SW 1271 (cell line): Measurements from ENCODE around the gene SIRT3.
"Not testable (repeated sequence)": the region's sequence is repeated elsewhere in the genome, so short reads cannot be mapped to it uniquely, and the experiment has no call there.

Source experiments
- DNase-seq, 2 experiments: peaks; one replicate each; lab custom pipeline; 2025; lab: John Stamatoyannopoulos, UW

SIRT3 gene

GRCh38 chr11:203056-203944 lies 32.8 kb downstream of the SIRT3 start:
- DNase-seq = no peak

- DNase-seq = no peak
Measured at GRCh38 chr11:202490-202889, 33.7 kb downstream of the SIRT3 start.

- no peak for DNase-seq
Measured at GRCh38 chr11:201966-202365, 34.2 kb downstream of the SIRT3 start.

GRCh38 chr11:200224-201003 lies 35.7 kb downstream of the SIRT3 start:
- no peak for DNase-seq

- no peak for DNase-seq
Measured at GRCh38 chr11:199782-200181, 36.4 kb downstream of the SIRT3 start.

- DNase-seq = no peak
Measured at GRCh38 chr11:199004-199581, 37.0 kb downstream of the SIRT3 start.

GRCh38 chr11:198236-198806 lies 37.8 kb downstream of the SIRT3 start:
- no peak for DNase-seq

- DNase-seq = no peak
Measured at GRCh38 chr11:197741-198235, 38.4 kb downstream of the SIRT3 start.

GRCh38 chr11:196786-197731 lies 39.1 kb downstream of the SIRT3 start:
- DNase-seq = no peak

GRCh38 chr11:193481-193880 lies 42.7 kb downstream of the SIRT3 start:
- DNase-seq = not testable (repeated sequence)

- not testable (repeated sequence) for DNase-seq
Measured at GRCh38 chr11:192674-193128, 43.4 kb downstream of the SIRT3 start, which contains the start of gene SCGB1C1. SCGB1C1 (plus strand) TSS chr11:193078; CDS start chr11:193100, 22 bp downstream.

- DNase-seq = not testable (repeated sequence)
Measured at GRCh38 chr11:191490-192478, 44.4 kb downstream of the SIRT3 start.

GRCh38 chr11:190546-190945 lies 45.6 kb downstream of the SIRT3 start:
- not testable (repeated sequence) for DNase-seq

- not testable (repeated sequence) for DNase-seq
Measured at GRCh38 chr11:189843-190311, 46.3 kb downstream of the SIRT3 start.

- DNase-seq = not testable (repeated sequence)
Measured at GRCh38 chr11:189200-189783, 46.9 kb downstream of the SIRT3 start.

- not testable (repeated sequence) for DNase-seq
Measured at GRCh38 chr11:180242-180641, 55.9 kb downstream of the SIRT3 start.
